HG03457 (cell line): Measurements from ENCODE around the gene NOS1AP.

Experiments used
- ATAC-seq: cut with Tn5 transposase; IDR thresholded peaks from one replicate; pipeline ENCODE4 v1.9.1; 2021; ENCODE audit warnings: moderate number of reproducible peaks; ENCODE audit not compliant: unreplicated experiment

The NOS1AP gene

DNA sequence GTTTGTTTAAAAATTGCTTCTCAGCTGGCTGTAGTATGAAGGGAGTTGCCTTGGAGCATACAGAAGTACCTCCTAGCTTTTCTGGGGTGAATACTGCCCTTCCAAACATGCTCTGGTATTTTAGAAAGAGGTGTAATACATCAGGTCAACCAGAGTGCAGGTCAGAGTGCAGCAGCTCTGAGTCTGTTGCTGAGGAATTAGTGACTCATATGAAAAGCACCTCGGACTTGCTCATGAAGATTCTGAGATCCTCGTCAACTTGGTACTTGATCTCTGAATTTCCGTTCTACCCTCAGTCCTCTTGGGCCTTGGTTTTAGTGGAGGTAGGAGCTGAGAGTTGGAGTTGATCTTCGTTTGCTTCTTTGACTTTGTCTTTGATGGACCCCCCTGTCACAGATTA is 67.3 kb downstream of the NOS1AP start:
- ATAC-seq, result no peak

DNA sequence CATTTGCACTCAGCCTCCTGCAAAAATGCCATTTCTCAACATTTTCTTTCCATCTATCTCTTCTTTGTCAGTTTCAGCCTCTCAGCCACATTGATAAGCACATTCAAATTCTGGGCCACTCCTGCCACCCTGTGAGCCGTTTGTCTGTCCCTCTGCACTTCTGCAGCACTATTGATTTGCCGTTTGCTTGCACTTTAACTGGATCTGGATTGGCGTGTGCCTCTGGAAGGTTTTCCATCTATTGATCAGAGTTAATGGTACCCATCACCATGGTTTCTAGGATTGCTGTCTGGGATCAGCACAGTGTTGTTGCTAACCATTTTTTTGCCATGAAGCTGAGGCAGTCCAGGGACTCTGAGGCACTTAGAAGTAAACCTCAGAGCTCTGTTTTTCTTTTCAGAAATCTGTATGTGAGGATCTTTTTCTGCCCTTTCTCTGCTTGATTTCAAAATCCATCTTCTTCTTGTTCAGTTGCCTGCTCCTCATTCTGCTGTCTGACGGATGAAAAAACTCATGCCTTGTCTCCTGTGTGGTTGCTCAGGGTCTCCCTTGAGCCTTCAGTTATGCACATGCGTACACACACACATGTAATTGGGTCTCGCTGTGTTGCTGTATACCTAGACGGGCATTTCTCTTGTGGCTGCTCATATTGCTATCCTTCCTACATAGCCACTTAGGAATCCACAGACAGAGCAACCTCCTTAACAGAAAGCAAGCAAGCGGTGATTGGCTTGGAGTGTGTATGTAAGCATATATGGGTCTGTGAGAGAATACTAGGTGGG is 67.9 kb downstream of the NOS1AP start:
- no peak for ATAC-seq

DNA sequence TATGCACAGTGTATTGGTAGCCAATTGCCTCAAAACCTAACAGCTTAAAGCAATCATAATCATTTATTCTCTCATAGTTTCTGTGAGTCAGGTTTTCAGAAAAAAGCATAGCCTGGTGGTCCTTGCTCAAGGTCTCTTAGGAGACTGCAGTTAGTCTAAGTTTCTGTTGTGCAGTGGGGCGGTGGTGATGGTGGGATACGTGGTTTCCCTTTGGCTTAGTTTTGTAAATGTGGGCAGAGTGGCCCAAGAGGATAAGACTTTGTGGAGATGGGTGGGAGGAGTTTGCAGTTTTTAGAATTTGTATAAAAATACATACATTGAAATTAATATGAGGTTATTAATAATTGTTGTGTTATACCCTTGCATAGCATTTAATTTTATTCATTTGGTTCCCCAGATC is 68.6 kb downstream of the NOS1AP start:
- ATAC-seq, result no peak

DNA sequence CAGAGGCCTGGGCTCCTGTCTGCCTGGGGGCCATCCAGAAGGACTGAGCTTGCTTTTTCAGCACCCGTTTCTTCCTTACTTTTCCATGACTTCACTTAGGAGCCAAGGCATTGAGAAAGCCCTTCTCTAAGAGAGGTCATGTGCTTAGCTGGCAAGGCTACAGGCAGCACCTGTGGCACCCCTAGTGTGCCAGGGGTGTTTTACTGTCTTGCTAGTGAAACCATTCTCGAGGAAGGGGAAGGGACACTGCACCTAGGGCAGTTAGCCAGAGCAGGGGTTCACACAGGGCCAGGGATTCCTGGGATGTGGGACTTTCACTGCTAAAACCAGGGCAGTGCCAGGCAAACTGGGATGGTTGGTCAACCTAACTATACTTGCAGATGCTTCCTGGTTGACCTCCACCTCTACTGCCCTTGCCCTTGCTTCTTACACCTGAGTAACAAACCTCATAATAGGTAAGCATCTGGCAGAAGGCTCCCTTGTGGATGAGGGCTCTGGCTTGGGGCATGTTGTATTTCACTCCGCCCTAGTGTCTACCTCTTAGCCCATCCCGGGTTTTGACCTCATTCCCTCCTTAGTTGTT is 69.2 kb downstream of the NOS1AP start:
- ATAC-seq, result no peak

DNA sequence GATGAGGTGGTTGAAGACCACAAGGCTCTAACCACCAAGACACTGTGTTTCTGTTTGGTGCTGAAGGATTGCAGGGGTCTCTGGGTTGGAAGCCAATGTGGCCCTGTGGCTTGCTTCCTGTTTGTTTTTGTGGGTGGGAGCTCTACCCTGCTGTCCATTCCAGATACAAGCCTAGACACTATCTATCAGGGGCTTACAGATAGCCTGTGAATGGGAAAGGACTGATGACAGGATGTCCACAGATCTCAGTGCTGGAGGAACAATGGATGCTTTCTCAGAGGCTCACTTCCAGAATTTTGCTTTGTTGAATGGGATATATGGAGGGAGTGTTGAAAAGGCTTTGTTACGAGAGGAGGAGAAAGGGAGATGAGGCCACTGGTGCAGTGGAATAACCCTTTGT is 69.7 kb downstream of the NOS1AP start:
- no peak for ATAC-seq

DNA sequence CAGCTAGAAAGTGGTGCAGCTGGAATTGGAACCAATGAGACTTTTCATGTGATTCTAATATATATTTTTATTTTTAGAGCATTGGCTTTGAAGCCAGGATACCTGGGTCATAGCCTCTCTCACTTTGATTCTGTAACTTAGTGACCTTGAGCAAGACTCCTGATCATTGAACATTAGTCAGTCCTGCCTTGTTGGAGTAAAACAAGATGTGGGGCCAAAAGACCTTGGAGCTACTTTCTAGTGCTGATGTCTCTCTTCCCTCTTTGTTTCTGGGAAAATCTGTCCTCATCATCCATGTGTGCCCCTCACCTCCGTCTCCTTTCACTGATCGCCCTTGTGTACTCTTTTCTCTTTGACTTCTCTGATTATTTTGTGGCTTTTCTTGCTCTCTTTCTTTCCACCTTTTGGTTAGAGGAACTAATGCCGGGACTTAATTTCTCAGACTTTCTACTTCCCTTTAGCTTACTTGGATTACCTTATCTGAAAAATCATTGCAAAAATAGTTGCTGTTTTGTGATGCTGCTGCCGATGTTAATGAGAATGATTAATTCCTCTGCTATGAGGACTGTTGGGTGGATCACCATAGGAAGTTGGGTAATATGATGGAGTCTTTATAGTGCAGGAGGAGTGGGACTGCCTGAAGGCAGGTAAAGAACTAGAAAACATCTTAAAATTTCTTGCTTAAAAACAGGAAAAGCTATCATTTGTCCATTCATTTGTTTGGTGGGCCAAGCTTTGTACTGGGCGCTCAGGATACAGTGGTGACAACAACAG is 72.0 kb downstream of the NOS1AP start:
- no peak for ATAC-seq

DNA sequence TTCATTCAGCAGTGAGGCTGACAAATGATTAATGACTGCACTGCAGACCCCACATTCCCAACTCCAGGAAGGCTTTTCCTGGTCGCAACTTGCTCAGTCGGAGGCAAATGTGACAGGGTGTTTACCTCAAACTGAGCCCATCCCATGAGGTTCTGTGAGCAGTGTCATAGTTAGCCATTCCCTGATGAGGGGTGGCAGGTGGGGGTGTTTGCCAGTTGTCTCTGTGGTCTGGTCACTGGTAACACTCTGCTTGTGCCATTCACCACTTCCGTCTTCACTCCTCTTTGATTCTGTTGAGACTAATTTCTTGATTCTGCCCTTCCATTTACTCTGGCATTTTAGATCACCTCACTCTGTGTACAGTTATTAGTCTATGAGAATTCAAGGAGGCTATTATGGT is 73.5 kb downstream of the NOS1AP start:
- ATAC-seq, result no peak

DNA sequence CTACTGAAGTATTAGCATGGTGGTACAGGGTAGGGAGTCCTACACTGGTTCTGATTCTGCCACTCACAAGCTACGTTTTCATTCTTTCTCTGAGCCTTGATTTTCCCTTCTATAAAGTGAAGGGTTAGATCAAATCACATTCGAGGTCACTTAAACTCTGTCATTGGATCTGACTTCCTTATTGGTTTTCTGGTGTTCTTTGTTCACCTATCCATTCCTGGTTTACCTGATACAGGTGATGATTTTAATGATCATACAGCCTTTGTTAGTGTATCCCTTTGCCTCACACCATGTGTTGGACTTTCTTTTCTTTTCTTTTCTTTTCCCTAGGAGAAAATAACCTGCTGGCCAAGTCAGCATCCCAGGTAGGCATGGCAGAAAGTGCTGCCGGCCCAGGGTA is 74.8 kb downstream of the NOS1AP start:
- no peak for ATAC-seq

DNA sequence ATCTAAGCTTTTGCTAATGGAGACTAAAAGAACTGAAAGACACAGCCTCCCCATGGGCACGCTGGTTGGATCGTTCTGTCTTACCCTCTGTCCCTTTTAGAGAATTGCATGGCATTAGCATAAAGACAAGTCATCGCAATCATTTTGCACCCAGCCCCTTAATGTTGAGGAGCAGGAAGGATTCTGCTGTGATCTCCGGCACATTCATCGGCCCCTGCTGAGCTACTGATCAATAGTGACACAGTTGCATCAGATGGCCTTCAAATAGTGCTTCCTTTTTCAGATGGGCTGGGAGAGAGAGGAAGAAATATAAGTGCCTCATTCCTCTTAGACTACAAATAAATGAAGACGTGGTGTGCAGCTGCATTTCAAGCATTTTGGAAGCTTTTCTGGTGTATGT is 75.4 kb downstream of the NOS1AP start:
- no peak for ATAC-seq

DNA sequence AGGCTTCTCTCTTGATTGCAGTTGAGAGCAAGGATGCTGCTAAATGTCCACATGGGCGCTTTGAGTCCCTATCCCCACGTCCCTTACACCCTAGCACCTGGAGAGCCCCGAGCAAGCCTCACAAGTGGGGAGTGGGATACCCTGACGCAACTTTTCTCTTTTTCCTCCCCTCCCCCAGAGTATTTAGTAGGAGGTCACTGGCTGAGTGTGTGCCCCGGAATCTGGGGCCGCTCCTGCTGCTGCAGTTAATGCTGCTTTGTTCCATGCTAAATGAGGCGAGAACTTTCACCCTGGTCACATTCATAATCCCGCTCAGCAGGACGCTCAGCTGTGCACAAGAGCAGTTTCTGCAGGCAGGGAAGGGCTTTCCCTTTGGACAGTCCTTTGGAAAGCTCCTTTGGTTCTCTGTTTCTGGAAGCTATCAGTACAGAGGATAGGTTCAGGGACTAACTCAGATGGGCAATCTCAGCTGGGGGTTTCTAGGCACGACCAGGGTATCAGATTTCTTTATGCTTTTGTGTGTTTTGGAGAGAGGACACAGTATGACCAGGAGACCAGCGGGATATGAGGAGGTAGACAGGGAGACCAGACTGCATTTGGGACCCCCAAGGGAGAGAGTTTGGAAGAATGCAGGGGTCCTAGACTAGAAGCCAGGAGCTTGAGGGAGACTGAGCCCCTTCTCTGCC is 75.9 kb downstream of the NOS1AP start:
- no peak for ATAC-seq

DNA sequence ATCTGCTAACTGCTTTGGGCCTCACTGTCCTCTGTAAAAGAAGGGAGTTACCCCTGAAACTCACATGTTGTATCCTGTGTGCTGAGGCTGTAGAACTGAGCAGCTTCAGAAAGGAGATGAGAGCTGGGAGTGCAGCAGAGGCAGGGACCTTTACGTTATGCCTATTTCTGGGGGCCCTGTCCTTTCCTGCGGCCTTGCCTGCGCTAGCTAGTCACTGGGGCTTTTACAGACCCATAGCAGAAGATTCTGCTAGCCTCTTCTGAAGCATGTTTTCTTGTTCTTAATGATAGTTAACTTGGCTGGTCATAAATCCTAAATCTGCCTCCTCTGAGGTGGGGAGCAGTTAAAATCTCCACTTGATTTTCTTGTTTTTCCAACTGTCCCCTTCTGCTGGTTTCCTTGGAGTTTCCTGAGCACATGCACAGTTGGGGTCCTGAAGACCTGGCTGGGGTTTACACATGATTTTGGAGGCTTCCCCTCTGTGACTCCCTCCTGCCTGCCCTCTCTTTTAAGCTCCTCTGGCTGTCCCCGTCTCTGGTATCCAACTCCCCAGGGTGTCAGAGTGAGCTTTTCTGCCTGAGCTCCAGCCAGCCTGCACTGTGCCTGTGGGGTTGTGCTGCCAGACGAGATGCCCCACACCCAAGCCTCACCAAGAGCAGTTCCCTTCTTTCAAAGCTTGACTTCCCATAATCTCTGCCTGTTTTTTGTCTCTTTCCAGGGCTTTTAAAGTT is 76.6 kb downstream of the NOS1AP start:
- no peak for ATAC-seq

DNA sequence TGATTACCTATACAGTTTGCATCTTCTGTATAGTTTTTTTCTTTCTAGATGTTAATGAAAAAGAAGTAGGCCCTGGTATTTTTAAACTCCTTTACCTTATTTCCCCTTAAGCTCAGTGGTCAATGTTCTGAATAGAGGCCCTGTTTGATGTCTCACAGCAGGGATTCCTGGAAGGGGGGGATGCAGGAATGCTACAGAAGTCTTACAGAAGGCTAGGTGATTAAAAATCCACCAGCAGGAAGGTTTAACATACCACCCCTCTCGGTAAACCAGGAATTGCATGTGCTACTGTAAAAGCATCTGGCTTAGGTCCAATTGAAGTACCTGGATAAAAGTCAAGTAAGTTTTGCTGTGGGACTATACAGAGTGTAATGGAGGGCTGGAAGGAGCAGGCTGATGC is 78.3 kb downstream of the NOS1AP start:
- ATAC-seq, result no peak

DNA sequence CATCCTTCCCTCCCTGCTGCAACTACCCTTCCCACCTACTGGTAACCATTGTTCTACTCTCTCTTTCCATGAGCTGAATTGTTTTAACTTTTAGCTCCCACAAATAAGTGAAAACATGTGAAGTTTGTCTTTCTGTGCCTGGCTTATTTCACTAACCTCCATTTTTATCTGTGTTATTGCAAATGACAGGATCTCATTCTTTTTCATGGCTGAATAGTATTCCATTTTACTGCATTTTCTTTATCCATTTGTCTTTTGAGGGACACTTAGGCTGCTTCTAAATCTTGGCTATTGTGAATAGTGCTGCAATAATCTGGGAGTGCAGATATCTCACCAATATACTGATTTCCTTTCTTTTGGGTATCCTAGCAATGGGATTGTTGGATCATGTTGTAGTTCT is 80.6 kb downstream of the NOS1AP start:
- no peak for ATAC-seq

DNA sequence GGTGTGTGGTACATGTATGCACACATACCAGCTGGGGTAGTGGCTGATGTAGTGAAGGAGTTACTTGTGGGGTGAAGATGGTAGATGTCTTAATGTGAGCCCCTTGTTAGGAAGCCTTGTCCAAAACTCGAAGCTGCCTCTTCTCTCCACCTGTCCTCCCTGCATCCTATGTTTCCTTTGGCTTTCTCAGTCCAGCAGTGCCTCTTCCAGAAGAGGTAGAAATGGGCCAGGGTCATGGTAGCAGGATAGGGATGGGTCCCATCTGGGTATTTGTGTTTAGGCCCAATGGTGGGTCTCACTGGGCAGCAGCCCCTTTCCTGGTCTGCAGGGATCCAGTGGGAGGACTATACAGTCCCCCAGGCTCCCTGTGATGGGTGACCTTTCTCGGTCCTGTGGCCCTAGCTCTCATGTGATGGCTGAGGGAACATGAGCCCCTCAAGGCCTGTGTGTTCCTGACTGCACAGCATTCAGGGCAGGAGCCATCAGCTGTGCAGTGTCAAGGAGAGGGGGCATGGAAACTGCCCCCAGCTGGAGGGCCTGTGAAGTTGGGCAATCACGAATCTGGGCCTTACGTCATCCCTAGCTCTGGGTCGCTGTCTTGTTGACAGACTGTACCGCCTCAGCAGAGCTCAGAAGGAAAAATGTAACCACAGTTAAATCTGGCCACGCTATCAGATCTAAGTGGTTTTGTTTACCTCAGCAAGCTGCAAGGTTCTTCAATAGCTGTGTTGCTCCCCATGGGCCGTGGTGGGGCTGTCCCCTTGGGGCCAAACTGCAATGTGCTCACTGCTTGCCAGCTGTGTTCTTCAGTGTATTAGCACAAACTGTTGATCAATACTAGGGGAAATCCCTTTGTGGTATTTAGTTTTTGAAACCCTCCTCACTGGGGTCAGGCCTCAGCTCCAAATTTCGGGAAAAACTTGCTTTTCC is 82.7 kb downstream of the NOS1AP start:
- ATAC-seq, result no peak

DNA sequence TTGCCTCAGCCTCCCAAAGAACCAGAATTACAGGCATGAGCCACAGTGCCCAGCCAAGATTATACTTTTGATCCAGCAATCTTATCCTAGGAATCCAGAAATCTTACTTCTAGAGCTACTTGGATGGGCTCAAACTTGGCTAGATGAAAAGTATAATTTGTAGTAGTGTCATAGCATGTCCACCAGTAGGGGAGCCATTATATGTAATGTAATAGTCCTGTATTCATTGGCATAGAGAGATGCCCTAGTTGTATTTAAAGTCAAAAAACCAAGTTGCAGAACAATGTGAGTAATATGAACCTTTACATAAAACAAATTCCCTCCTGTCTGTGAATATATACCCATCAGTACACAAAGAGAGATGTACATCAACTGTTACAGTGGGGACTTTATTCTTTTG is 83.9 kb downstream of the NOS1AP start:
- ATAC-seq, result no peak

DNA sequence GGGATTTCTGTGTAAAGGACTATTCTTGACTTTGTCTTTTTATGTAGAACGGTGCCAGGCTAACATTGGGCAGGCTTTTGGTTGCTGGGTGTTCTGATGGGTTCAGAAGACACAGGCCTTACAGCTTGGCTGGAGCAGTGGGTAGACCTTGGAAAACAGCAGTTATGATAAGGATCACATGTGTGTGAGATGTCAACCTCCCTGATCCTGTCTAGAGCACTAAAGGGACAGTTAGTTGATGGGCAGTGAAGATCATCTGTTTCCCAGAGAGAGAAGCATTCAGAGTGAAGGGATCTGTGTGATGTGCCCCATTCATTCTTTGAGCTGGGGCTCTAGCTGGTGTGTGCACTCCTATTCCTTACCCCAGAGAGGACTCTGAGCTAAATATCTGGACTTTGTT is 88.0 kb downstream of the NOS1AP start:
- ATAC-seq, result no peak

DNA sequence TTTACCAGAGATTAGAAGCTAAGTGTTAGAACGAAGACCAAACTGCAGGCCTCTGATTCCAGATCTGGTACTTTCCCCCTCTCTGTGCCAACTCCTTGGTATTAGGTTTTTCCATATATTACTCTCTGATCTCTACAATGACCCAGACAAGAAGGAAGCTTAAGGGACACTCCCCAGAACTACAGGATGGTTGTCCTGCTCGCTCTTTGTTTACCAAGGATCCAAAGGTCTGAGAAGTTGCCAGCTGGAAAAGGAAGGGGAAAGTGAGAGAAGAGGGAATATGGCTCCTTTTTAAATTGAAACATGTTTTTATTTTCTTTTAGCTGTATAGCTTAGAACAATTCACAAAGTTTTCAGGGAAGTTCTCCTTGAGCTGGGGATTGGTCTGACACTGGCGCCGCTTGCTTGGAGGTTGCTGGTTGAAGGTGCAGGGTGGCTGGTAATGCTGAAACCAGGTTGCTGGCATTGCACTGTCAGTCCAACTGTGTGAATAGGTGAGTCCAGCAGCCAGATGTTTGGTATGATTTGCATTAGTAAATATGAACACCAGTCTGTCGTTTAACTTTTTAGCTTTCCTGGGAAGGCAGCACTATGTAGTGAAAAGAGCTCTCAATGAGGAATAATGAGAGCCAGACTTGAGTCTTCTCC is 89.3 kb downstream of the NOS1AP start:
- ATAC-seq, result no peak

DNA sequence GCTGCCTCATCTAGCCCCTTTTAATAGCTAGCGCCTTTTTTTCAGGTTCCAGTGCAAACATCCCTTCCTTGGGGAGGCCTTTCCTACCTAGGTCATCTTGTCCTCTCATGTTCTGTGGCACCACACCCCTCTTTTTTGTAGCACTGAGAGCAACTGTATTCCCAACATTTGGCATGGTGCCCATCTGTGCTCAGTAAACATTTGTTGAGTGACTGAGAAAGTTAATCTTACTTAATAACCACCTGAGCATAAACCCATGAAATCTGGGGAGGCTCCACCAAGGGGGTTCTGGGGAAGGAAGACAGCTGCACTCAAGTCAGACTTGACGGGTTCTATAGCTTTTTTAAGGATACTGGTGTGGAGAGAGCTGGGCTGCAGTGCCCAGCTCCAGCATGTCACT is 90.0 kb downstream of the NOS1AP start:
- no peak for ATAC-seq

DNA sequence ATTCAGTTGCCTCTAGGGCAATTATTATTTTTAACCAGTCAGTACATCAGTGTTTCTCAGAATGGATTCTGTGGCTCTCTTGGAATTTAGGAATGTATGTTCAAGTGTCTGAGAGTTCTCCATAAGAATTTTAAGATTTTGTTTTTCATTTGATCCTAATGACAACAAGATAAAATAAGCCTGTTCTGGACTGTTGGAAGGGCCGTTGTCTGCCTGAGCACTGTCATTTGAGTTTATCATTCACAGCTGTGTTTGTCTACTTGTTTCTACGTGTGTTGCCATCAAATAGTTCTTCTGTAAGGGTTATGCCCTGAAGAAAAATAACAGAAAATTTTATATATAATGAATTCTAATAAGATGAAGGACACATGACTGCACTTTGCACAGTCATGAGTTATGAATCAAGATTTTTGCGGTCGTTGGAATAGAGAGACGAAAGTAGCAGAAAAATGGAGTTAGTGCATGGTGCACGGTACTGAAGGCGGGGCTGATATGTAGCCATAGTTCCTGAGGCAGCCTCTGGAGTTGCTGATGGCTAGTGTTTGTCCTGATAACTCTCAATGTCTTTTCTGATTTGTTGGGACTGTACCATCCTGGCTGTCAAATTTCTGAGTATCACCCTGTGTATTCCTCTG is 92.5 kb downstream of the NOS1AP start:
- no peak for ATAC-seq
